Activated naive CD4-positive, alpha-beta T cell treated with anti-CD3 and anti-CD28 coated beads, Interleukin-2, amount 50 U/mL, for 72 hours (primary cell): ENCODE results near the gene TP53BP1. TPM values are rescaled to one million over a fixed set of nuclear protein-coding genes. Genes with fewer than 3 reads are reported as not detected.

Experiments used
- ATAC-seq, 2 donors: fragments of 150-1000 bp; cut with Tn5 transposase; 2 replicates each; pipeline ENCODE4 v1.10.0; 2021; ENCODE audit warnings: mild to moderate bottlenecking in 2 of 2, moderate library complexity in 2 of 2
- DNase-seq, 2 donors: peaks; one replicate each; pipeline ENCODE4 v3.0.0; 2021 to 2022; ENCODE audit warnings: low spot score in 2 of 2
- H3K27ac Mint-ChIP-seq, 2 donors: one replicate each; pipeline ENCODE4 v1.8.0; 2022; ENCODE audit warnings: mild to moderate bottlenecking in 2 of 2, mixed read lengths in 2 of 2
- H3K36me3 Mint-ChIP-seq, 2 donors: one replicate each; pipeline ENCODE4 v1.8.0; 2022; ENCODE audit warnings: mixed read lengths in 2 of 2
- H3K9me3 Mint-ChIP-seq, 2 donors: one replicate each; pipeline ENCODE4 v1.8.0; 2022; ENCODE audit warnings: mixed read lengths in 2 of 2
- total RNA-seq, 2 donors: library from RNA; stranded (reverse); gene quantifications; one replicate each; pipeline ENCODE4 v1.2.3, GENCODE V29; 2022

The TP53BP1 gene
- total RNA-seq, 2 donors from 2014 or later = 24.0 to 35.9 TPM

- Mint-ChIP-seq H3K27ac (peak overlapping the region; percentile 16 to 47), H3K9me3 (no peaks in the 10 kb centered on the region), H3K36me3 (no peaks in the 10 kb centered on the region)
- ATAC-seq (no peak), DNase-seq (no peak)
Measured at GRCh38 chr15:43524254-43524845, 31.4 kb upstream of the TP53BP1 start.

- Mint-ChIP-seq H3K27ac (peak overlapping the region in 1 of 2 donors; percentile 47), H3K36me3 (no peaks in the 10 kb centered on the region), H3K9me3 (no peaks in the 10 kb centered on the region)
- ATAC-seq = no peak
- DNase-seq = no peak
Measured at GRCh38 chr15:43523646-43524045, 30.7 kb upstream of the TP53BP1 start.

GRCh38 chr15:43522247-43522646 is 29.3 kb upstream of the TP53BP1 start:
- ATAC-seq (no peak), DNase-seq (no peak)
- Mint-ChIP-seq H3K36me3 (no peaks in the 10 kb centered on the region), H3K27ac (peak overlapping the region in 1 of 2 donors; percentile 18), H3K9me3 (no peaks in the 10 kb centered on the region)

- ATAC-seq = no peak
- no peaks in the 10 kb centered on the region for H3K9me3 Mint-ChIP-seq
- H3K27ac Mint-ChIP-seq = no peak overlapping the region
- H3K36me3 Mint-ChIP-seq = no peaks in the 10 kb centered on the region
- DNase-seq = no peak
Measured at GRCh38 chr15:43521419-43521818, 28.5 kb upstream of the TP53BP1 start.

GRCh38 chr15:43520138-43520537 is 27.2 kb upstream of the TP53BP1 start:
- ATAC-seq (no peak), DNase-seq (no peak)
- Mint-ChIP-seq H3K36me3 (no peaks in the 10 kb centered on the region), H3K9me3 (no peaks in the 10 kb centered on the region), H3K27ac (no peak overlapping the region)

GRCh38 chr15:43519196-43519595 is 26.2 kb upstream of the TP53BP1 start:
- ATAC-seq = no peak
- H3K27ac Mint-ChIP-seq = no peak overlapping the region
- DNase-seq = no peak
- no peaks in the 10 kb centered on the region for H3K9me3 Mint-ChIP-seq
- H3K36me3 Mint-ChIP-seq = no peaks in the 10 kb centered on the region

- Mint-ChIP-seq H3K9me3 (no peaks in the 10 kb centered on the region), H3K27ac (peak overlapping the region; percentile 50 to 78), H3K36me3 (no peaks in the 10 kb centered on the region)
- peak; percentile 45 to 49 for ATAC-seq
- DNase-seq = no peak
Measured at GRCh38 chr15:43518197-43518761, 25.3 kb upstream of the TP53BP1 start.

GRCh38 chr15:43517354-43518196 is 24.6 kb upstream of the TP53BP1 start, which contains the start of gene MAP1A:
Gene MAP1A (plus strand): TSS chr15:43517608. CDS start chr15:43521474, 3,866 bp downstream.
- no peaks in the 10 kb centered on the region for H3K9me3 Mint-ChIP-seq
- peak within 1 kb of the TSS; percentile 50 to 78 for H3K27ac Mint-ChIP-seq
- H3K36me3 Mint-ChIP-seq = no peaks in the 10 kb centered on the region
- DNase-seq (no peak), ATAC-seq (peak in 1 of 2 donors; percentile 44)

DNA sequence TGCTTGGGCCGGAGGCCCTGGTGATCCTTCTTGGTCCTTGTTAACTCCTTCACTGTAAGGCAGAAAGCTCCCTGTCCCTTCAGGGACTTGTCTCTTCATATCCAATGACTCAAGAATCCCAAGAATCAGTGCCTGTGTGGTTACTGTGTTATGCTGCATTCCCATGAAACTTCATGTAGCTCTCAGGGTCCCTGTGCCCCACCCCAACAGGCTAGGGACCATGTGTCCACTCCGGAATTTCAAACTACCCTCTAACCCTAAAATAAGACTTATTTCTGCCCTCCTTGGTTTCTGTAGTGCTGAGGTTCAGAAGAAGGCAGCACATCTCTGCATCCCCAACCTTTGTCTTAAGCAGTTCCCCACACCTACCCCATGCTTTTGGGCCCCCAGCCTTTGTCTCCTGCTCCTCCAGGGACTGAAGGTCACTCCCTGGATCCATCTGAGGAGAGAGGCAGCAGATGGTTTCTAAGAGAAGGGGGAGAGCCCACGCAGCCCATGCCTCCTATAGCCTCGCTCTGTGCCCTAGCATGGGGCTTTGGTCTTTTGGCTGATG is 23.9 kb upstream of the TP53BP1 start:
- Mint-ChIP-seq H3K27ac (peak overlapping the region in 1 of 2 donors; percentile 50), H3K36me3 (no peaks in the 10 kb centered on the region), H3K9me3 (no peaks in the 10 kb centered on the region)
- DNase-seq (no peak), ATAC-seq (no peak)

- H3K9me3 Mint-ChIP-seq = no peaks in the 10 kb centered on the region
- ATAC-seq (no peak), DNase-seq (no peak)
- no peaks in the 10 kb centered on the region for H3K36me3 Mint-ChIP-seq
- no peak overlapping the region for H3K27ac Mint-ChIP-seq
Measured at GRCh38 chr15:43516185-43516584, 23.2 kb upstream of the TP53BP1 start.

- DNase-seq (no peak), ATAC-seq (no peak)
- Mint-ChIP-seq H3K27ac (no peak overlapping the region), H3K36me3 (no peaks in the 10 kb centered on the region), H3K9me3 (no peaks in the 10 kb centered on the region)
Measured at GRCh38 chr15:43515741-43516140, 22.8 kb upstream of the TP53BP1 start.

DNA sequence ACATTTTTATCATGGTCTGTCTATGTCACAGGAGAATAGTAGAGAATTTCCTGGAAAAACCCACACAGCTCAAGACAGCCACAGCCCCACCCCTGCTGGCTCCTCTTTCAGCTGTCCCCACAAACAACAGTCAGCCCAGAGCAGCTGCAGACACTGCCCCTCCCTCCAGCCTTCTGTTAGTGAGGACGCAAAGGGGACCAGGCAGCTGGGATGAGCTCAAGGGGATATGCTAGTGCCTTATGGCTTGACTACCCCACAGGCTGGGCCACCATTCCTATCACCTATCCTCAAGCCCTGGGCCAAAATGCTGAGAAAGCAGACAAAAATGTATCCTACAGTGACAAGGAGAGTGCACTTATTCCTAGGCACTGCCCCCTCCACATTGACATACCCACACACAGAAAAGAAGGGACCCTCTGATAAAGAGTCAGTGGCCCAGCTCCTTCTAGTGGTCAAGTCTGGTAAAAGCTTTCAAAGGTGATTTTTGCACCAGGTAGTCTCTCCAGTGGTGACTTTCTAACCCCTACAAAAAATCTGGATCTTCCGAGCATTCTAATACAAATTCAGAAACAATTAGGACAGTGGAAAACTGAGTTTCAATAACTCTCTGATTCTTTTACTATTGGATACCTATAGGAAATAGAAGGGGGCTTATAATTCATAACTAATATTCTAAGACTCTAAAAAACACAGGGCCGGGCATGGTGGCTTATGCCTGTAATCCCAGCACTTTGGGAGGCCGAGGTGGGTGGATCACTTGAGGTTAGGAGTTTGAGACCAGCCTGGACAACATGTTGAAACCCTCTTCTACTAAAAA is 21.5 kb upstream of the TP53BP1 start:
- Mint-ChIP-seq H3K27ac (no peak overlapping the region), H3K36me3 (no peaks in the 10 kb centered on the region), H3K9me3 (no peaks in the 10 kb centered on the region)
- ATAC-seq = no peak
- DNase-seq = no peak

GRCh38 chr15:43513550-43513949 is 20.6 kb upstream of the TP53BP1 start:
- H3K9me3 Mint-ChIP-seq = no peaks in the 10 kb centered on the region
- H3K27ac Mint-ChIP-seq = no peak overlapping the region
- no peaks in the 10 kb centered on the region for H3K36me3 Mint-ChIP-seq
- ATAC-seq (no peak), DNase-seq (no peak)

- DNase-seq = peak in 1 of 2 donors; percentile 20
- H3K27ac Mint-ChIP-seq = peak overlapping the region; percentile 40 to 86
- peak in 1 of 2 donors; percentile 12 for ATAC-seq
Measured at GRCh38 chr15:43511012-43511885, 18.3 kb upstream of the TP53BP1 start.

DNA sequence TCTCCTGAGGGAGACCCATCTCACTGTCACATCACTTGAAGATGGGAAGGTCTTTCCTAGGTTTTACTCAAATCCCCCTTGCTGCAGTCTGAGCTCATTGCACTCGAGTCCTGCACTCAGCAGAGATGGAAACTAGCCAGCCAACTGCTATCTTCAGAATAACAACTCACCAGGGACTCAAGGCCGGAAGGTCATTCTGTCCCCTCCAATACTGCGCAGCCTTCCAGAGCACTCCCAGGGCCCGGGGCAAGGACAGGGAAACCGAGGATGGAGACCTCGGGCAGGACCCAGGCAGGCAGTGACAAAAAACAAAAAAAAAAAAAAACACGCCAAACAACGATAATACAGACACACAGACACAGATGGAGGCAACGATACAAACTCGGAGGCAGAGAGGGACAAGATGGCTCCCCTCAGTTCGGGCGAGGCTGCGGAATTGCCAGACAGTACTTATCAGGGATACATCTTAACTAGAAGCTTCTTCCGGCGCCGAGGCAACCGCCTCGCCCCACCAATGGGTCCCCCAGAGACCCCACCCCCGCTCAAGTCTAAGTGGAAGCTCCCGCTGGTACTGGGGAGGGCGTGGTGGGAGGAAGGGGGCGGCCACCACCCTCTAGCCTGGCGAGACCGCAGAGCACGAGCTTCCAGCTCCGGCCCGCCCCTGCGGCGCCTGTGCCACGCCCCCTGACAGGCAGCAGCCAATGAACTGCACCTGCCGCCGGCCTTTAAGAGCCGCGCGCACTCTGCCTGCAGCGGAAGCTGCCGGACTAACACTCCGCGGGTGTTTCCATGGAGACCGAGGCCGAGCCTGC is 17.4 kb upstream of the TP53BP1 start:
- ATAC-seq = peak; percentile 97

More at GRCh38 chr15:43511012-43511885, 18.3 kb upstream of the TP53BP1 start:
- Mint-ChIP-seq H3K36me3 (no peaks in the 10 kb centered on the region), H3K9me3 (no peaks in the 10 kb centered on the region)

More for the DNA sequence above, 17.4 kb upstream of the TP53BP1 start:
- H3K9me3 Mint-ChIP-seq = no peaks in the 10 kb centered on the region
- H3K27ac Mint-ChIP-seq = peak overlapping the region; percentile 86 to 90
- H3K36me3 Mint-ChIP-seq = no peaks in the 10 kb centered on the region
- DNase-seq = peak; percentile 96 to 98
